HG03432 (cell line): ENCODE measurements around the gene FBXO28.

Experiments
- ATAC-seq: cut with Tn5 transposase; IDR thresholded peaks from one replicate; pipeline ENCODE4 v1.9.1; 2021; ENCODE audit warnings: mild to moderate bottlenecking, moderate library complexity; ENCODE audit not compliant: unreplicated experiment

The FBXO28 gene

GRCh38 chr1:224095339-224095738 lies 18.6 kb upstream of the FBXO28 start:
- no peak for ATAC-seq

- ATAC-seq: no peak
These were observed 18.0 kb upstream of the FBXO28 start for GRCh38 chr1:224095867-224096266.

- no peak for ATAC-seq
These were observed 17.1 kb upstream of the FBXO28 start for GRCh38 chr1:224096773-224097172.

GRCh38 chr1:224098007-224098406 lies 15.9 kb upstream of the FBXO28 start:
- no peak for ATAC-seq

GRCh38 chr1:224106568-224107281 lies 7.2 kb upstream of the FBXO28 start:
- ATAC-seq: peak; percentile 76

GRCh38 chr1:224107282-224107625 lies 6.7 kb upstream of the FBXO28 start:
- ATAC-seq: no peak

GRCh38 chr1:224108991-224109390 lies 4.9 kb upstream of the FBXO28 start:
- no peak for ATAC-seq

- no peak for ATAC-seq
These were observed 3.9 kb upstream of the FBXO28 start for GRCh38 chr1:224109981-224110380.

GRCh38 chr1:224113005-224113404 lies 906 bp upstream of the FBXO28 start:
- ATAC-seq: no peak

- ATAC-seq: peak; percentile 5
These were observed 380 bp upstream of the FBXO28 start for GRCh38 chr1:224113545-224113917.

GRCh38 chr1:224114787-224115175 lies 870 bp downstream of the FBXO28 start:
- ATAC-seq: no peak

GRCh38 chr1:224116131-224116530 lies 2.2 kb downstream of the FBXO28 start:
- peak; percentile 35 for ATAC-seq

- no peak for ATAC-seq
These were observed 4.8 kb downstream of the FBXO28 start for GRCh38 chr1:224118688-224119087.

GRCh38 chr1:224123136-224123535 lies 9.2 kb downstream of the FBXO28 start:
- ATAC-seq: no peak

GRCh38 chr1:224124220-224124619 lies 10.3 kb downstream of the FBXO28 start:
- ATAC-seq: no peak

- ATAC-seq: no peak
These were observed 14.3 kb downstream of the FBXO28 start for GRCh38 chr1:224127925-224128819.

GRCh38 chr1:224131253-224131652 lies 17.3 kb downstream of the FBXO28 start:
- ATAC-seq: no peak

- no peak for ATAC-seq
These were observed 19.0 kb downstream of the FBXO28 start for GRCh38 chr1:224132901-224133300.

- ATAC-seq: no peak
These were observed 19.9 kb downstream of the FBXO28 start for GRCh38 chr1:224133741-224134299.

GRCh38 chr1:224137518-224137917 lies 23.6 kb downstream of the FBXO28 start:
- no peak for ATAC-seq

GRCh38 chr1:224138198-224138597 lies 24.3 kb downstream of the FBXO28 start:
- no peak for ATAC-seq

GRCh38 chr1:224141693-224142092 lies 27.8 kb downstream of the FBXO28 start:
- no peak for ATAC-seq
